GM19035 (cell line): ENCODE data around the gene CHST13.

Source experiments
- ATAC-seq: cut with Tn5 transposase; IDR thresholded peaks from one replicate; pipeline ENCODE4 v1.9.1; 2021; ENCODE audit not compliant: unreplicated experiment

CHST13 gene, protein sequence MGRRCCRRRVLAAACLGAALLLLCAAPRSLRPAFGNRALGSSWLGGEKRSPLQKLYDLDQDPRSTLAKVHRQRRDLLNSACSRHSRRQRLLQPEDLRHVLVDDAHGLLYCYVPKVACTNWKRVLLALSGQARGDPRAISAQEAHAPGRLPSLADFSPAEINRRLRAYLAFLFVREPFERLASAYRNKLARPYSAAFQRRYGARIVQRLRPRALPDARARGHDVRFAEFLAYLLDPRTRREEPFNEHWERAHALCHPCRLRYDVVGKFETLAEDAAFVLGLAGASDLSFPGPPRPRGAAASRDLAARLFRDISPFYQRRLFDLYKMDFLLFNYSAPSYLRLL

DNA sequence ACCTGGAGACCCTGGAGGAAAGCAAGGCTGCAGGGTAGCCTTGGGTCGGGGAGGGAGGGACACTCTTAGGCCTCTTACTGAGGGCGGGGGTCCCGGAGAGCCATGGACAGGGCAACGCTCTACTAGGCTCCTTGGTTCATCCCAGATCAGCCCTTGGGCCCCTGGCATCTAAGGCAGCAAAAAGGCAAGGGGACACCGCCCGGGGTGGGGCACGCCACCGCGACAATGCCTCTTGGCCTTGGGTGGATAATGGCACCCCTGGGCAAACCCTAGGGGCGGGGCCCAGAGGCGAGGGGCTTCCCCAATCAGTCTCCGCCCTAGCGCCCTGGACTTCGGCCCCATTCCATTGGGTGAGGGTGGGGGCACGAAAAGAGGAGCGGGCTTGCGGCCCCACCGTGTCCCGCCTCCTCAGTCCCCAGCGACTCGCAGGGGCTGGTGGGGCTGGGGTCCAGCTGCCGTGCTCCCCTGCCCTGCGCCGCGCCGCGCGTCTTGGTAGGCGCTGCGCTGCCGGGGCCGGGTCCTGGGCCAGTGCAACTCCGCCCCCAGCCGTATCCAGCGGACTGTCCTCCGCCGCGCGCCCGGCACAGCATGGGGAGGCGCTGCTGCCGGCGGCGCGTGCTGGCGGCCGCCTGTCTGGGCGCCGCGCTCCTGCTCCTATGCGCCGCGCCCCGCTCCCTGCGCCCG, at the start of gene CHST13:
TSS of gene CHST13 (plus strand) at position 411 of the 684 bp plus-strand sequence. CDS start at position 589, 178 bp downstream.
- no peak for ATAC-seq

- ATAC-seq, result peak; percentile 29
These were observed 49.2 kb upstream of the CHST13 start for GRCh38 chr3:126474498-126475412.

GRCh38 chr3:126475413-126476114, 48.4 kb upstream of the CHST13 start, which contains the start of gene ZXDC:
TSS of gene ZXDC (minus strand) at chr3:126475891. CDS start at chr3:126475865, 26 bp downstream.
- peak; percentile 85 for ATAC-seq

- ATAC-seq, result peak; percentile 40
These were observed 47.5 kb upstream of the CHST13 start for GRCh38 chr3:126476166-126477060.

GRCh38 chr3:126477061-126477380, 46.9 kb upstream of the CHST13 start:
- ATAC-seq, result no peak

GRCh38 chr3:126478581-126479310, 45.2 kb upstream of the CHST13 start:
- no peak for ATAC-seq

- no peak for ATAC-seq
These were observed 44.3 kb upstream of the CHST13 start for GRCh38 chr3:126479642-126480041.

DNA sequence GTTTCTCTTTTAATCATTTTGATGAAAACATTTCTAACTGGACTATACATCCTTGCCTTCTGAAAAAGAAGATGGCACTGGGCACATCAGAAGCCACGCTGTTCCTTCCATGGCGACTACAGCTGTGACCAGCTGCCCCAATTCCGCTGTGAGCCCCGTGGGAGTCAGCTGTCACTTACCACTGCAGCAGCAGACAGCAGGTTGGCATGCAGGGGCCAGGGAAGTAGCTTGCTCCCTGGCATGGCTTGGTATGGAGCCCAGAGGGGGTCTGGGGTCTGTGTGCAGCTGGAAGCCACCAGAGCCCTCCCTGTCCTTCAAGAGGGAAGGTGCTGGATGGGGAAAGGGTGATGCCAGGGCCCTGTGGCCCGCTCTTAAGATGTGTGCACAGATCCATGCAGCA, 43.7 kb upstream of the CHST13 start:
- ATAC-seq, result no peak

DNA sequence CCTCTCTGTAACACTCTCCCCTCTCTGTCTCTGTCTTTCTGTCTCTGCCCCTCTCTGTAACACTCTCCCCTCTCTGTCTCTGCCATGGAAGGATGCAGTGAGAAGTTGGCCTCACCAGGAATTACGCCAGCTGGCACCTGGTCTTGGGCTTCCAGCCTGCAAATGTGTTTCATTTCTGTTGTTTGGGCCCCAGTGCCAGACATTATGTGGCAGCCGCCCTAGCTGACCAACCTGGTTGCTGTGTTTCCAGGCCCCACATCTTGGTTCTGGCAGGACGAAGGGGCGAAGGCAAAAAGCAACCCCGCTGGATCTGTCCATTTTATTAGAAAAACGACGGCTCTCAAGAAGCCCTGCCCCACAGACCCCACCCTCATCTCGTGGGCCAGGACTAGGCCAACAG, 43.1 kb upstream of the CHST13 start:
- no peak for ATAC-seq

GRCh38 chr3:126481808-126482502, 42.0 kb upstream of the CHST13 start:
- ATAC-seq, result no peak

GRCh38 chr3:126482503-126483255, 41.3 kb upstream of the CHST13 start:
- no peak for ATAC-seq

DNA sequence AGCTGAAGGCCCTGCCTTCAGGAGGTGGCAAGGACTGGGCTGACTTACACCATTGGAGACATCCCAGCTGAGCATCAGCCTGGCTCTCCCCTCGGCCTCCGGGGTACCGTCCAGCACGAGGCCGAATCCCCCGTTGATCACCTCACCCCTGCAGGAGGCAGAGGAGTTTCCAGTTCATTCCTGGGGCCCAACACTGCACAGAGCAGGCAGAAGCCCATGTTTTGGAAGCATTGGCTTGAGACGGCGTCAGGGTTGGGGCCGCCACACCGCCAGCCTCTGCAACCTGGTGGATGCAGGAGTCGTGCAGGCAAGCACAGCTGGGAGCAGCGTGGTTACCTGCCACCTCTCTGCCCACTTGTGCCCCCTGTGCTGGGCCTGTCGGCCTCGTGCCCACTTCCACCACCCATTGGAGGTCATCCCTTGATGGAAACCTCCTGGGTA, 40.6 kb upstream of the CHST13 start:
- ATAC-seq, result no peak

DNA sequence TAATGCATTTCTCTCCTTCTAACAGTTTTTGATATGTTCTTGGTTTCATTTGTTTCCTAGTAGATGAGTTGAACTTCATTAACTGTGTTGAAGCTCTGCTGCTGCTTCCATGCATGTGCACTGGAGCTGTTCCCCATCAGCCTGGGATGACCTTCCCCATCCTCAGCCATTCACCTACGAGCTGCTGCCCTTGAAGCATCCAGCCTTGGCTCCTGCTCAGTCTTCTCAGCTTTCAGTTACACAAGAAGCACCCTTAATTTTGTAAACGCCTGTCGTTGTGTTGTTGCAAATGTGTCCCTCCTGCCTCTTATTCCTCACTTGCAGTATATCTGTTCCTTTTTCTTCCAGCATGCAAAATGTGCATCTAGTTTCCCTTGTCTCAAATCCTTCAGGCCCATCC, 39.8 kb upstream of the CHST13 start:
- ATAC-seq, result no peak

DNA sequence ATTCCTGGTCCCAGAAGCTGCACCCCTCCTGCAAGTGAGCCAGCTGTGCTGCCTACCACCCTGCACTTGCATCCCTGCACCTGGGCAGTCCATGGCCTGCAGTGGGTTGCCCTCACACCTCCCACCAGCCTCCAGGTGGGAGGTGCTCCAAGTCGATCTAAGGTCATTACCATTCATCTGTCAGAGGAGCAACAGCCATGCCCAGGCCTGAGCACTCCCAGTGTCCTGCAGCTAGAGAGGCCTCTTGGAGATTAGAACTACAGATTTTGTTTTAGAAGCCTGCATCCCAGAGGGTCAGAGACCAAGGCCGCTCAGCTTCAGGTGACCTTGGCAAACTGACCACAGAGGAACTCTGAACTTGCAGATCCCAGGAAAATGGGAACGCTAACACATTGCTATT, 39.3 kb upstream of the CHST13 start:
- ATAC-seq, result no peak

- ATAC-seq, result no peak
These were observed 38.6 kb upstream of the CHST13 start for GRCh38 chr3:126485176-126485897.

DNA sequence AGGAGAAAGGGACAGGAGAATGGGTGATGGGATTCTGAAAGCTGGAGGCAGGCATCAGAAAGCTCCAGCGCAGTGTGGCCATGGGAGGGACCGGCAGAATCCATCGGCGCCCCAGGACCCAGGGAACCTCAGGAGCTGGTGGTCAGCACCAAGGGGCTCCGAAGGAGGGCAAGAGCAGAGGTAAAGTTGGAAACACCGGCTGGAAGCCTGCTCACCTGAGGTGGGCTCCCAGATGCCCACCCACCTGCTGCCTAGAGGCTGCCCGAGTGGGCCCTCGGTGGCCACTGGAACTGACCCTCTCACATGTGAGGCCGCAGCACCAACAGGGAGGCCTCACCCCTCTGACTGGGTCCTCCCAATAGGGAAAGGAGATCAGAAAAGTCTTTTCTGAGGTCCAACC, 38.0 kb upstream of the CHST13 start:
- no peak for ATAC-seq

DNA sequence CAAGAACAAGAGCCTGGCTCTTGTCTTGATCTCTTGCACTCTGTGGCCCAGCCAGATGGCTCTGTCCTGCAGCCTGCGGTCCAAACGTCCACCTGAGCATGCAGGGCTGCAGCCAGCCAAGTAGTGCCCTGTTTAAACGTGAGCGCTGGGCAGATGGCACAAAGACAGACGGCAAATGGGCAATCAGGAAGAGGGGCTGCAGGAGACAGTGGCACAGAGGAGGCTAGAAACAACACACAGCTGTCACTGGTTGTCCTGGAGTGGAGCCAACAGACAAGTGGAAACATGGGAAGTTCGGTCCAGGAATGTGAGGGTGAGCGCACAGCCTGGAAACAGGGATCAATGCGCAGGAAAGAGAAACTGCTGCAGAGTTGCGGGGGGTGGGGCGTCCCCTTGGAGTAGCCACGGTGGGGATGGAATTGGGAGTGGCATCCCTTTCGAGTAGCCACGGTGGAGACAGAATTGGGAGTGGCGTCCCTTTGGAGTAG, 37.6 kb upstream of the CHST13 start:
- ATAC-seq, result no peak
